Uterus (tissue), 4 donors: ENCODE data around the gene SEPTIN1. TPM values are rescaled to one million over a fixed set of nuclear protein-coding genes. Genes with fewer than 3 reads are reported as not detected.

Experiments used
- DNase-seq, 2 donors: peaks; one replicate each; pipeline ENCODE4 v3.0.0-alpha.2; 2019 to 2020
- H3K27ac ChIP-seq, 2 donors: fragments of 200-600 bp; sonication (generic); 1 replicate in 1 of 2; 2 replicates in 1 of 2; pipeline ENCODE4 v1.5.1; 2016 to 2018
- H3K27me3 ChIP-seq, 2 donors: fragments of 200-600 bp; sonication (generic); one replicate each; pipeline ENCODE4 v1.5.1; 2018 to 2019; ENCODE audit warnings: control low read depth in 1 of 2
- H3K36me3 ChIP-seq, 2 donors: fragments of 200-600 bp; sonication (generic); one replicate each; pipeline ENCODE4 v1.5.1; 2019; ENCODE audit warnings: control low read depth in 1 of 2
- H3K4me1 ChIP-seq, 2 donors: fragments of 200-600 bp; sonication (generic); one replicate each; pipeline ENCODE4 v1.5.1; 2018 to 2019; ENCODE audit warnings: control low read depth in 1 of 2
- H3K4me3 ChIP-seq, 2 donors: fragments of 200-600 bp; sonication (generic); 1 replicate in 1 of 2; 2 replicates in 1 of 2; pipeline ENCODE4 v1.5.1; 2018 to 2019; ENCODE audit warnings: mild to moderate bottlenecking in 1 of 2
- H3K9me3 ChIP-seq, 2 donors: fragments of 200-600 bp; sonication (generic); one replicate each; pipeline ENCODE4 v1.5.1; 2019; ENCODE audit warnings: control low read depth in 1 of 2
- CTCF ChIP-seq, 4 experiments: fragments of 200-600 bp in 2 of 4; fragments of 450-650 bp in 2 of 4; sonication (generic) in 2 of 4; IDR thresholded peaks; one replicate each; pipeline ENCODE4 v1.5.1; 2016 to 2019; ENCODE audit warnings: antibody characterized with exemption in 4 of 4, mild to moderate bottlenecking in 2 of 4, moderate library complexity in 1 of 4
- POLR2A ChIP-seq, 2 donors: fragments of 450-650 bp; IDR thresholded peaks; one replicate each; pipeline ENCODE4 v1.6.1; 2016; ENCODE audit warnings: antibody characterized with exemption in 2 of 2, mild to moderate bottlenecking in 1 of 2, moderate library complexity in 1 of 2
- intact Hi-C: fragments of 100-400 bp; cut with DNase I; formaldehyde crosslinking; loops from one replicate; pipeline ENCODE4 v1.15.1; 2023; ENCODE audit warnings: low total_unique reads
- total RNA-seq, 4 donors: library from RNA; depleted of rRNA in 3 of 4; stranded (reverse); fragments of >200 nt in 3 of 4; gene quantifications; one replicate each; pipeline versions ENCODE4 v1.1.0 to v1.2.4, GENCODE V29; 2014 to 2023
- donor health status: DM: yes; HTN: yes; CAD: no.

The SEPTIN1 gene
- total RNA-seq, 4 donors from 2014 or later: 1.0 to 5.3 TPM; not detected in 2

DNA sequence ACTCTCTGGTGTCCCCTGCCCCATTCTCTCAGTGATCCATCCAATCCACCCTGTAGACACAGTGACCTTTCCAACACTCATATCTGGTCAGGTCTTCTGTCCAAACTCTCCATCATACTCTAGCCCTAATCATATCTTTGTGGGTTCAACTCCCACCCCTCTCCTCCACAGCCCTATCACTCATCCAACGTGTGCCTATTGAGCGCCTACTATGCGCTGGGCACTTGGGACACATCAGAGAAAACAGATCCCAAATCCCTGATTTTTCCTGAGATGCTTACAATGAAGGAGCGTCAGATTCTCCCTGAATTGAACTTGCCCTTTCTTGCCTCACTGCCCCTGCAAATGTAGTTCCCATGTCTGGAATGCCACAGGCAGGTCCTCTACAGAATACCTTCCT, 45.7 kb upstream of the SEPTIN1 start:
- no peak for TF ChIP-seq CTCF (IDR thresholded peaks at IDR 0.05)
- no peak for TF ChIP-seq POLR2A (IDR thresholded peaks at IDR 0.05)
- intact Hi-C loops: no loop called here
- DNase-seq: no peak
- Histone ChIP-seq H3K9me3 (no peaks in the 10 kb centered on the region), H3K4me1 (peaks cover 0 to 5% of the 10 kb centered on the region in 2 donors), H3K4me3 (no peak overlapping the region), H3K36me3 (no peaks in the 10 kb centered on the region), H3K27ac (no peak overlapping the region), H3K27me3 (no peaks in the 10 kb centered on the region)

DNA sequence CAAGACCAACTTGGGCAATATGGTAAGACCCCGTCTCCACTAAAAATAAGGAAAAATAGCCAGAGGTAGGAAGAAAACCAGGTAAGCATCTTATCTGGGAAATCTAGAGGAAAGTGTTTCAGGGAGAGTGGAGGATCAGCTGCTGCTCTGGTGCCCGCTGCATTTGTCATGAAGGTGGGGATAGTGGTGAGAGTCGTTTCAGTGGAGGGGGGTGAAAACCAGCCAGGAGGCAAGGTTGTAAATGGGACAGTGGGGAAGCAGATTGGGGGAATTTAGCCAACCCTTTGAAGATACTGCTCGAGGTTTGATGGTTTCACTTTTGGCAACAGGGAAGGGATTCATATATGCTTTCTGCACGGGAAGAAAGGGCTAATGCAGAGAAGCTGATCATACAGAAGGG, 38.6 kb upstream of the SEPTIN1 start:
- TF ChIP-seq POLR2A (IDR thresholded peaks at IDR 0.05): no peak
- no peak for TF ChIP-seq CTCF (IDR thresholded peaks at IDR 0.05)
- Histone ChIP-seq H3K4me3 (no peak overlapping the region), H3K27ac (no peak overlapping the region), H3K4me1 (no peaks in the 10 kb centered on the region), H3K27me3 (no peaks in the 10 kb centered on the region), H3K9me3 (no peaks in the 10 kb centered on the region), H3K36me3 (no peaks in the 10 kb centered on the region)
- intact Hi-C loops: no loop called here
- DNase-seq: no peak

DNA sequence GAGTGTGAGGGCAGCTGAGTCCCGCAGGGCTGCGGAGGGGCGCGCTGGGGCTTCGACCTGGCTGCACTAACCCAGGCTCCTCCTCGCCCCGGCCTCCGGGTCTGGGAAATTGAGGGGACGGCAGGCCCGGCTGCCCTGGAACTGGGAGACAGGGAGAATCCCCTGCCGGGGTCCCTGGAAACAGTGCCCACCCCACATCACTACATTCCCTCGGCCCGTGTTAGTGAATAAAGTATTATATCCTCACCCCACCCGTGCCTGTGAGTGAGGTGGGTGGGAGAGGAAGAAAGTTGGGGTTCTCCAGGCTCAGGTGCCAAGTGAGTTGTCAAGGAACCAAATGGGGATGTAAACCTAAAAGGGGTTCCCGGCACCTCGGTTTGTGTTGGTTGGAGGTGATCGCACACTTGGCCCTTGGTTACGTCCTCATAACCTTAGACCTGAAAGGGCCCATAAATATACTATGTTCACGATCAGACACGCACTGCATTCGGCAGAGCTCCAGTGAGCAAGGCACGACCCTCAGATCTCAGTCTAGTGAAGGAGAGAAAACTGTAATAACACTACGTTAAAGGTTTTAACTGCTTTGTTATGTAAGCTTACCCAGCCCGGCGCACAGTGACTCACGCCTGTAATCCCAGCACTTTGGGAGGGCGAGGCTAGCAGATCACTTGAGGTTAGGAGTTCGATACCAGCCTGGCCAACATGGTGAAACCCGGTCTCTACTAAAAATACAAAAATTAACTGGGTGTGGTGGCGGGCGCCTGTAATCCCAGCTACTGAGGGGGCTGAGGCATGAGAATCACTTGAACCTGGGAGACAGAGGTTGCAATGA, 36.2 kb upstream of the SEPTIN1 start:
- no peak for DNase-seq
- H3K4me3 ChIP-seq: peak overlapping the region; percentile 34 to 50
- peak overlapping the region; percentile 55 to 68 for H3K27ac ChIP-seq
- H3K36me3 ChIP-seq: no peaks in the 10 kb centered on the region
- no peaks in the 10 kb centered on the region for H3K4me1 ChIP-seq
- intact Hi-C loops: no loop called here
- H3K27me3 ChIP-seq: no peaks in the 10 kb centered on the region
- TF ChIP-seq CTCF (IDR thresholded peaks at IDR 0.05) (no peak), POLR2A (IDR thresholded peaks at IDR 0.05) (no peak)
- no peaks in the 10 kb centered on the region for H3K9me3 ChIP-seq

- Histone ChIP-seq H3K27ac (peak overlapping the region; percentile 55 to 68), H3K36me3 (no peaks in the 10 kb centered on the region), H3K9me3 (no peaks in the 10 kb centered on the region), H3K4me3 (peak overlapping the region; percentile 34 to 50), H3K27me3 (no peaks in the 10 kb centered on the region), H3K4me1 (no peaks in the 10 kb centered on the region)
- intact Hi-C loops: no loop called here
- TF ChIP-seq POLR2A (IDR thresholded peaks at IDR 0.05) (no peak), CTCF (IDR thresholded peaks at IDR 0.05) (peak in 1 of 4 experiments; percentile 10)
- peak; percentile 63 to 76 for DNase-seq
Observed at GRCh38 chr16:30417529-30418349, 35.4 kb upstream of the SEPTIN1 start.
